Urothelium cell line (cell line): Measurements from ENCODE around the gene GYPC.
"Not testable (repeated sequence)": the region's sequence is repeated elsewhere in the genome, so short reads cannot be mapped to it uniquely, and the experiment has no call there.

Experiments used
- DNase-seq: peaks from one replicate; pipeline ENCODE4 v3.0.0; 2011; ENCODE audit warnings: low spot score, mixed read lengths
- FAIRE-seq: peaks from 2 replicates; lab custom pipeline; 2011; peaks lifted over from hg19 to GRCh38; lab: Jason Lieb, UNC

Gene GYPC, protein sequence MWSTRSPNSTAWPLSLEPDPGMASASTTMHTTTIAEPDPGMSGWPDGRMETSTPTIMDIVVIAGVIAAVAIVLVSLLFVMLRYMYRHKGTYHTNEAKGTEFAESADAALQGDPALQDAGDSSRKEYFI

DNA sequence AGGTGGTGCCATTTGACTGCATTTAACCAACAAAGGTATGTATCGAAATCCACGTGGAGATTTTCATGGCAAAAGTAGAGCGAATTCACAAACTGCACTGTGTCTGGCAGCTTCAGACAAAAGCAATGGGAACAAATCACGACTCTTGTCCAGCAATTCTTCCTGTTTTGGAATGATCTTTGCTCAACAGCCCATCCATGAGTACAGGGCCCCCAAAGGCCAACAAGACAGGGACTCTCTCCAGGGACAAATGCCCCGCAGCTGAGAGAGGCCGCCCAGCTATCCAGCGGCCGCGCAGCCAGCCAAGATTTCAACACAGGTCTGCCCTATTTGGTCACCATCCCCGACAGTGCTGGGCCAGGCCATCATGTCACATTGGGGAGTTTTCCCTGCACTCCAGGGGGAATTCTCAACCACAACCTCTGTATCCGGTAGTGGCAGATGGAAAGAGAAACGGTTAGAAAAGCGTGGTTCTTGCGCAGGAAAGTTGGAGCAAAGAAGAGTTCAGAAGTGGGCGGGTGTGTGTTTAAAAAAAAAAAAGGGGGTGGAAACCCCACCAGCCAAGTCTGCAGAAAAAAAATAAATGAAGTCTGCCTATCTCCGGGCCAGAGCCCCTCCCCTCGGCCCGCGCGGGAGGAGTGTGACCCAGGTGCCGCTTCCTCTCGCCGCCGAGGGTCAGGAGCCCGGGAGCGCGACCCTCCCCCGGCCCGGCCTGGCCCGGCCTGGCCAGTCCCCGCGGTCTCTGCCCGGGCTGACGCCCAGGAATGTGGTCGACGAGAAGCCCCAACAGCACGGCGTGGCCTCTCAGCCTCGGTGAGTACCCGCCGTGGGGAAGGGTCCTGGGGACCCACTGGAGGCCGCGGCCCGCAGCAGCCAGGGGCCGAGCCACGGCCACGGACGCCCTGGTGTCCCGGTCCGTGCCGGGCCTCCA, at the start of gene GYPC:
GYPC (plus strand) TSS at position 659 of the 931 bp plus-strand sequence; CDS start at position 765, 106 bp downstream.
- FAIRE-seq = no peak
- no peak for DNase-seq

DNA sequence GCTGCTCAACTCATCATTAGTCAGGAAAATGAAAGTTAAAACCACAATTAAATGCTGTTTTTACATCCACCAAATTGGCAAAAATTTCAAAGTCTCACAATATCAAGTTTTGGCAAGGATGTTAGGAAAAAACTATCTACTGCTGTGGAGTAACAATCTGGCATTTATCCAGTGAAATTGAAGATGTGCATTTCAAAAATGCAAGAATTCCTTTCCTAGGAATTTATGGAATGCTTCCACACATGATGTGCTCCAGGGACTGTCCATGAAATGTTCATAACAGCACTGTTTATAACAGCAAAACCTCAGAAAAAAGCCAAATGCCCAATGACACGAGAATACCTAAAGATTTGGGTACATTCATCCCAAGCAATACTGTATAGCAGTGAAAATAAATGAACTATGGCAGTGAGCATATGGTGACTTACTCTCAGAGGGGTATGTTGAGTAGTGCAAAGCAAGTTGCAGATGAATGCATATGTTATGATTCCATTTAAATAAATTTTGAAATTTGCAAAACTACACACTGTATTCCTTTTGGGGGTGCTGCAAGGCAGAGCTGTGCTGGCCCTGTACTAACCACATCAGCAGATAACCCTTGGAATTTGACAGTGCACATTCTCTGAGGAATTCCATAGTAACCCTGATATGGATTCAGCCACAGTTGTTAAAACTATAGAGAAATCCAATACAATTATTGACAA, 41.3 kb upstream of the GYPC start:
- DNase-seq (peak; percentile 30), FAIRE-seq (peak; percentile 79)

DNA sequence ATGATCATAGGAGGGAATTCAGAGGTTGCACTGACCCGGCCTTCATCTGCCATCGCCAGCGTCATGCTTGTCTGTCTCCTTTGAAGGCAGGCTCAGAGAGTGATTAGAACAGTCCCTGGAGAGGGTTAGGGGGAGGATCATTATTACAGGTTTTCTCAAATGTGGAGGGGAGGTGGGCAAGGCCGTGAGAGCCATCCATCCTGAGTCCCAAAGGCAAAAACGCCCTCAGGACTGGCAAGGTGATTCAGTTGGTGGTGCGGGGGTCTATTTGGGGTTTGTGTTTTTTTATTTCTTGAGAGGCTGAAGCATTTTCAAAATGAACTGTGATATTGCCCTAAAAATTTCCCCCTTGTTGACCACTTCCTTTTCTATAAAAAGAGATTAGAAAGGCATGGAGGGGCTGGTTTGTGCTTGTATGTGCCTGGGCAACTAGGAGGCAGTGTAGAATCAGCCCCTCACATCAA, 39.3 kb upstream of the GYPC start:
- DNase-seq = no peak
- no peak for FAIRE-seq

DNA sequence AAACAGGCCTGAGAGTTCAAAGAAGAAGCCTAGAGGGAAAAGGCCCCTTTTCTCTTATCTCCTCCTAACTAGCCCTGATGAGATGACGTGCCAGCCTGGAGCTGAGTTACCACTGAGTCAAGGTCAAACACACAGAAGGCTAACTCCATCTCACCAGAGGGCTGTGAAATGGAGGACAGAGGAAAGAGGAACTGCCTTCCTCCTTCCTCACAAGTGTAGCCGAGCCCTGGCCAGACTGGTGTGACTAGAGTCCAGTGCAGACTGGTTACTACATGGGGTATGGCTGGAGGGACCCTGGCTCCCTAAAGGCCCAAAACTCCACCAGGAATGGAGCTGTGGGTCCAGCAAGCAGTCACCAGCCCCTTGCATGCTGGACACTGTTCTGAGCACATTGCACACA, 35.7 kb upstream of the GYPC start:
- DNase-seq (no peak), FAIRE-seq (no peak)

DNA sequence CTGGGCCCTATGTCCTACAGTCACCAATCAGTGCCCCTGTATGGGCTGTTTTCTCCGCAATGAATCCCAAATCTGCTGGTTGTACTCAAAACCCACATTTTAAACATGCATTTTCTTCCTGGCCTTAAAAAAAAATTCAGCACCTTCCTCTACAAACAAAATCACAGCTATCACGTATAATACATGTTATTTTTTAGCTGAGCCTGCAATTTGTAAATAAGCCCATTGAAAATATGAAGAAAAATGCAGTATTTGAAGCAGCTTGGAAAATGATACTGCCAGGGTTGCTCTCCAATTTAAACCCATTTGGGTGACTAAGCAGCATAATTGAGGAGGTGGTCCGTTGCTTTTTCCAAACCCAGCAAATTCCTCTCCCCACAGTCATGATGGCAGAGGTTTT, 33.0 kb upstream of the GYPC start:
- DNase-seq = no peak
- FAIRE-seq = no peak

DNA sequence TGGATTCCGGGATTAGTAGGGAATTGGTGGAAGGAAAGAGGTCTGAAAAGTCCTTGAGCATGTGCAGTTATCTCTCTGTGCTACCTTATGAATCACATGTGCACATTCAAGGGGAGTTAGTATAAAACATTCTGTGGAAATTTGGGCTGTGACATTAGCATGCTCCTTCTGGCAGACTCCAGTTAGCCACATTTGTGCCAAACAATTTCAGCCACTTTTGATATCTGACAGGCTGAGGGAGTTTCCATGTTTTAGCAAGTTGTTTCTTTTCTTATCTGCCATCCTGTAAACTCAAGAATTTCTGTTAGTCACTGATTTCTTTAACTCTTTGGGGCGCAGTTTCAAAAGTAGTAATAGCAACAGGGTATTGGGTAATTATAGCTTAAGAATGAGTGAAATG, 28.3 kb upstream of the GYPC start:
- DNase-seq (no peak), FAIRE-seq (no peak)

DNA sequence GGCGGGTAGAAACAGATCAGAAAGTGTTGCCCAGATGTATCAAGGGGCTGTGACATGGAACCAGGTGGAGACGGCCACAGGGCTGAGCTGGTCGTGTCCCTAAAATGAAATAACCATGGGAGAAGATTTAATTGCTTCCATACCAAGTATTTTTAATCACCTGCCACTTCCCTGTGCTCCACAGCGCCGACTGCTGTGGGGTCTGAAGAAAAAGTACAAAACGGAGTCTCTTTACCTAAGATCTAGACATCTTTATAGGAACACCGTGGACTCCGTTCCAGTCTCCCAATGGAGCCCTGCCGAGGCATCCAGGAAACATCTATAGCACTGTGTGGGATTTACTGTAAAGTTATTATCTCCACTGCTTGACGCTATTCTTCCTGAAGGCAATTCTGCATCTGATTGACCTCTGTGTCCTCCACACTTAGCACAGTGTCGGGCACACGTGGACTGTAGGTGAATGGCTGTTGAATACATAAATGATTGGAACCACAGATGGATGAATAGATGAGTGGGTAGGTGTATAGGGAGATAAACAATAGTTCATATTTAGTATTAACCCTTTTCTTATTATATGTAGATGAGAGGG, 21.6 kb upstream of the GYPC start:
- FAIRE-seq (no peak), DNase-seq (peak; percentile 40)

DNA sequence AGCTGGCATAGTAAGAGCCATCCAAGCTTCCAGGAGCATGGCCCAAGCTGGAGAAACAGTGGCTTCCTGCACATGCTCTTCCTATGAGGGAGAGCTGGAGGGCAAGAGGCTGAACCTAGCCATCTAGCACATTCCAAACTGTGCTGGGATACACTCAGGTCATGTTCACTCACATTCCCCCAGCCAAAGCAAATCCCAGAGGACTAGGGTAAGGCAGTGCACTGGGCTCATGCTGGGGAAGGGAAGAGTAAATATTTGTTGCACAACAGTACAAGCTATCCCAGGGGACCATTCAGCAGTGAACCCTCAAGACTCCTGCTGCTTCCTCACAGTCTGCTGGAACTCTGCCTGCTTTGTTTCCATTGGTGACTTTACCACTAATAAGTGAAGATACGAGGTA, 20.7 kb upstream of the GYPC start:
- FAIRE-seq = no peak

DNA sequence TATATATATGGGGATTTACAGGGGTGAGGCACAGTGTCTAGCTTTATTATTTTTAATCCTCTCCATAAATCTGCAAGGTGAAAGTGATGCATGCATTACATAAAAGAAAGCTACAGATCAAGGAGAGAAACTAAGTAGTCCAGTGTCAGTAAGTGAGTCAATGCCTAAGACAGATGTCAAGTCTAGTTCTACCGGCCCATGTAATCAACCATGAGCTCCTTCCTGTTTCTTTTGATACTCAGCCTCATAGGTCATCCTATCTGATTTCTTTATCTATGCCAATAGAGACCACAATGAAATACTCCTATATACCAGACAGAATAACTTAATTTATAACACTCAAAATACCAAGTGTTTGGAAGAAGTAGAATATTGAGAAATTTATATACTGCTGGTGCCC, 20.2 kb upstream of the GYPC start:
- FAIRE-seq (no peak), DNase-seq (no peak)

More for the DNA sequence above, 20.7 kb upstream of the GYPC start:
- DNase-seq = no peak

DNA sequence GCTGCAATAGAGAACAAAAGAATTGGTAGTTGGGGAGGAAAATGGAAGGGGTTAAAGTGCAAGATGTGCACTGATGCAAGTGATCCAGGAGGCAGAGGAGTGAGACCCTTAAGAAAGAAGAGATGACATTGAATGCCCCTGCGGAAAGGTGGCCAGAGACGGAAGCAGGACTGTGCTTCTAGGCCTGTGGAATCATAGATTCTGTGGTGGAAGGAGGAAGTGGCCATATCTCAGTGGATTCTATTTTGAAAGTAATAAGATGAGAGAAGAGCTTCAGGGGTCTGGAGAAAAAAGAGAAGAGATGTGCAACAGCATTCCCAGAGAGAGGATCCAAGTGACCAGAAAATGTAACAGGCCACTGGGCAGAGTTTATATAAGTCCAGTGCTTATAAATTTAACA, 18.6 kb upstream of the GYPC start:
- DNase-seq (no peak), FAIRE-seq (no peak)

DNA sequence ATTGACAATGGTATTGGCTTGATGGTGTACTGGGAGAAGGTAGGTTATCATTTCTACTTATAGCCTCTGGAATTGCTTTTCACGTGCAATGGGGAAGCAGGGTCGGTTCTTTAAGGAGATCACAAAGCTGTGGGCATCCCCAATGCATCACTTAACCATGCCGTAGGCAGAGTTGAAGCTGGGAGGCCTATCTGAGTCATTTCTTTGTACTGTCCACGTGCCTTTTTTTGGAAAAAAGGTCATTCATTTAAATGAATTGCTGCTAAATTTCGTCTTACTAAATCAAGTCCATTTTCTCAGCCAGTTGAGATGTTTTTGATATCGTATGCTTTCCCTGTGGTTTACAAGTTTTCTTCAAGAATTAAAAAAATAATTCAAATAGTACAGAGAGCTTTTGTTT, 17.2 kb upstream of the GYPC start:
- FAIRE-seq (no peak), DNase-seq (no peak)

DNA sequence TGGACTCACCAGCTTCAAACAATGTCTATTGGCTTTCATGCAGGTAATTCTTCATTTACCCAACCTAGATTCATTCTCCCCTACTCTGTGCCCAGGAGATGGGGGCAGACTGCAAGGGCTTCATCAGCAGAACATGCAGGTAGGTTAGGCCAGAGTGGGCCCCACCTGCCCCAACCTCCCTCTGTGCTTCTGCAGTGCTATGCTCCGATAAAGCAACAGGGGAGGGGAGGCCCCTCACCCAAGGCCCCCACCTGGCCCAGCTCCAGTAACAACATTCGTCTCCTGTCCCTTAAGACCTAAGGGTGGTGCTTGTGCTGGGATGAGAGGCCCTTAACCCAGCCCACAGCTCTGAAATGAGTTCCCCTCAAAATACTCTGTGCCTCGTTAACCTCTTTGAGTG, 16.7 kb upstream of the GYPC start:
- no peak for FAIRE-seq
- DNase-seq = no peak

DNA sequence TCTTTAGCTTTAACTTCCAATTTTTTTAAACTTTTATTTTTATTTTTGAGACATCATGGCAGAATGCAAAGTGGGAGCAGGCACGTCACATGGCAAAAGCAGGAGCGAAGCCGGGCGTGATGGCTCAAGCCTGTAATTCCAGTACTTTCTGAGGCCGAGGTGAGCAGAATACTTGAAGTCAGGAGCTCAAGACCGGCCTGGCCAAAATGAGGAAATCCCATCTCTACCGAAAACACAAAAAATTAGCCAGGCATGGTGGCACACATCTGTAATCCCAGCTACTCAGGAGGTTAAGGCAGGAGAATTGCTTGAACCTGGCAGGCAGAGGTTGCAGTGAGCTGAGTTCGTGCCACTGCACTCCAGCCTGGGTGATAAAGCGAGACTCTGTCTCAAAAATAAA, 14.7 kb upstream of the GYPC start:
- DNase-seq, FAIRE-seq: not testable (repeated sequence)

DNA sequence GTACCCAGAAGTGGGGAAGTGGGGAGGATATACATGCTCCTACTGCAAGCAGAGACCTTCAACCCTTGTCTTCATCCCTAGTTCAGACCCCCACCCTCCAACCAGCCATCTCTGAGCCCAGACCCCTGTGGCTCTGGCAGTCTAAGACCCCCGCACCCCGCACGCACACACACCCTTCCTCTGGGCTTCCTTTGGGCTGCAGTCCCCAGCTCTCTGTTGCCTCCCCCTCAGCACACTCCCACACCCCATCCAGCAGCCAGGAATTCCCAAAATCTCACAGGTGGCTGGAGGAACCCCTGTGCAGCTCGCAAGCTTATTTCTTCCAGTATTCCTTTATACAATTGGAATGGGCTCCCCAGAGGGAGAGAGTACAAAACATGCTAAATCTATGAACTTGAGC, 13.9 kb upstream of the GYPC start:
- FAIRE-seq (no peak), DNase-seq (no peak)

DNA sequence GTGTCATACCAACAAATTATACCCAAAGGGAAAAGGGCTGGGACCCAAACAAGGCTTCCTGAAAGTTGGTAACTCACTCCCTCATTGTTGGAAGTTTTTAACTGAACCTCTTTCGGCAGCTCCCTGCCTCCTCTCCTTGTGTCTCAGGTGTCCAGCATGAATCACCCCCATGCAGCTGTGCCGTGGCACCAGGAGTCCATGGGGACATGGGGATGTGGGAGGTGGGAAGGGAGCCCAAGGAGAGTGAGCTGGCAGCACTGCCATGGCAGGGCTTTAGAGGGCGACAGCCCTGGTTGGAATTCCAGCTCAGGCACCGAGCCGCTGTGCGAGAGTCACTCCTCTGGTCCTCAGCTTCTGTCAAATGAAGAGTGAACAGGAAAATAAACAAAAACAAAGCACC, 12.5 kb upstream of the GYPC start:
- peak; percentile 16 for DNase-seq
- FAIRE-seq = no peak

DNA sequence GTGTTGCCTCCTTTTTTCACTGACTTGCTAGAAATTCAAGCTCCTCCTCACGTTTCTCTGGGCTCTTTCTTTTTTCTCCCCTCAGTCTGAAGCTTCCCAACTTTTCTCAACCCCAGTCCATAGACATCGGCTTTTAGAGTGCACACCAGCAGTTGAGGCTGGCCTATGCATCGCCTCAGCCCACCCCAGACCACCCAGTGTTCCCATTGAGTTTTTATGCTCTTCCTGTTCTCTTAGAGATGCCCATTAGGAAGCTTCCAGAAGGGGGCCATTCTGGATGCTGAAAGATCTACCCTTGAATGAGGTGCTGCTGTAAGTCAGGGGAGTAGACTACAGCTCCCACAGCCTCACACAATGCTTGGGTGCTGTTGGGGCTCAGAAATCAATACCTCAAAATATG, 12.0 kb upstream of the GYPC start:
- FAIRE-seq (no peak), DNase-seq (no peak)

DNA sequence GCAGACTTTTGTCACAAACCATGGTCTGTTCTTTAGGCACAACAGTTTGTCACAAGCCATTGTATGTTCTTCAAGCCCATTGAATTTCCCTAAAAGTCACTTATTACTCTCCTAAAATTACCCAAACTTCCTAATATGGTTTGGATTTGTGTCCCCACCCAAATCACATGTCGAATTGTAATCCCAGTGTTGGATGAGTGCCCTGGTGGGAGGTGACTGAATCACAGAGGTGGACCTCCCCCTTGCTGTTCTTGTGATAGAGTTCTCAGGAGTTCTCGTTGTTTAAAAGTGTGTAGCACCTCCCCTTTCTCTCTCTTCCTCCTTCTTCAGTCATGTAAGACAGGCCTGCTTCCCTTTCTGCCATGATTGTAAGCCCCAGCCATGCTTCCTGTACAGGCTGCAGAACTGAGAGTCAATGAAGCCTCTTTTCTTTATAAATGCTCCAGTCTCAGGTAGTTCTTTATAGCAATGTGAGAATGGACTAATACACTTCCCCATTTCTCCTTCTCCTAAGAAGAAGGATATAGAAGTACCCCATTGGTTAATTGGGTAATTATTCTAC, 11.2 kb upstream of the GYPC start:
- FAIRE-seq = no peak
- DNase-seq = no peak

DNA sequence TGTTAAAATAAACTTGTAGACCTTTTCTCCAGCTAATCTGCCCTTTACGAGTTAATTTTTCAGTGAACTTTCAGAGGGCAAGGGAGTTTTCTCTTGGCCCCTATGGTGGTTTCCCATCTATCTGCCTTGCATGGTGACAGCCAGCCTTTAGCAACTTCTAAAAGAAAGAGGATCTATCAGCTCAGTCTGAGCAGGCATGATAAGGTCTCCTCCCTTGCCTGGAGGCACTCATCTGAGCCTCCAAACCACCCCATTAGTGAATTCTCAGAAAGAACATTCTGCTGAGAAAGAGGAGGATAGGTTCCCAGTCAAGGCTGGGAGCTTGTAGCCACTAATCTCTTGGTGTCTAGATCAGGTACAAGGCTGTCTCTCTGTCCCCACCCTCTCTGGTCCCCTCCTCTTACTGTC, 10.7 kb upstream of the GYPC start:
- FAIRE-seq = no peak
- peak; percentile 1 for DNase-seq

DNA sequence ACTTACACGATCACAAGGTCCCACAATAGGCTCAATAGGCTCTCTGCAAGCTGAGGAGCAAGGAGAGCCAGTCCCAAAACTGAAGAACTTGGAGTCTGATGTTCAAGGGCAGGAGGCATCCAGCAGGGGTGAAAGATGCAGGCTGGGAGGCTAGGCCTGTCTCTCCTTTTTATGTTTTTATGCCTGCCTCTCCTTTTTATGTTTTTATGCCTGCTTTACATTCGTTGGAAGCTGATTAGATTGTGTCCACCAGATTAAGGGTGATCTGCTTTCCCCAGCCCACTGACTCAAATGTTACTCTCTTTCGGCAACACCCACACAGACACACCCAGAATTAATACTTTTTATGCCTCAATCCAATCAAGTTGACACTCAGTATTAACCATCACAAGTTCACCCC, 9.9 kb upstream of the GYPC start:
- no peak for FAIRE-seq

DNA sequence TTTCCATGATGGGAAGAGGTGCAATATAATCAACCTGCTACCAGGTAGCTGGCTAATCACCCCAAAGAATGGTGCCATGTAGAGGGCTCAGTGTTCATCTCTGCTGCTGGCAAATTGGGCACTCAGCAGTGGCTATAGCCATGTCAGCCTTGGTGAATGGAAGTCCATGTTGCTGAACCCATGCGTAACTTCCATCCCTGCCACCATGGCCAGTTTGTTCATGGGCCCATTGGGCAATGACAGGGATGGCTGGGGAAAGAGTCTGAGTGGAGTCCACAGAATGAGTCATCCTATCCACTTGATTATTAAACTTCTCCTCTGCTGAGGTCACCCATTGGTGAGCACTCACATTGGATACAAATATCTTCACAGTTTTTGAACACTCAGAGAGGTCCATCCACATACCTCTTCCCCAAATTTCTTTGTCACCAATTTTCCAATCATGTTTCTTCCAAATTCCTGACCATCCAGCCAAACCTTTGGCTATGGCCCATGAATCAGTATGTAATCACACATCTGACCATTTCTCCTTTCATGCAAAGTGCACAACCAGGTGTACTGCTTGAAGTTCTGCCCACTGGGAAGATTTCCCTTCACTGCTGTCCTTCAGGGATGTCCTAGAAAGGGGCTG, 8.1 kb upstream of the GYPC start:
- not testable (repeated sequence) for DNase-seq, FAIRE-seq

More for the DNA sequence above, 9.9 kb upstream of the GYPC start:
- no peak for DNase-seq
